Measurements from ENCODE around the gene UBTF.
"Not testable (repeated sequence)": the region's sequence is repeated elsewhere in the genome, so short reads cannot be mapped to it uniquely, and the experiment has no call there.

GRCh38 chr17:44237886-44238285 is 18.4 kb upstream of the UBTF start:
- not testable (repeated sequence) for TF ChIP-seq POLR2A, CTCF (IDR thresholded peaks at IDR 0.05)
